Omental fat pad (tissue), 4 donors: ENCODE measurements around the gene ATP6V0D1. TPM values are rescaled to one million over a fixed set of nuclear protein-coding genes. Genes with fewer than 3 reads are reported as not detected.
"Not testable (repeated sequence)": the region's sequence is repeated elsewhere in the genome, so short reads cannot be mapped to it uniquely, and the experiment has no call there.

Source experiments
- ATAC-seq: fragments of 150-250 bp; one replicate; pipeline ENCODE4 v1.9.1; 2016; ENCODE audit warnings: mild to moderate bottlenecking, moderate library complexity; ENCODE audit not compliant: low FRiP score
- DNase-seq: peaks from one replicate; pipeline ENCODE4 v3.0.0-alpha.2; 2019; ENCODE audit warnings: low spot score
- CTCF ChIP-seq, 3 donors: fragments of 450-650 bp; IDR thresholded peaks; one replicate each; pipeline ENCODE4 v1.5.1; 2016 to 2017; ENCODE audit warnings: antibody characterized with exemption in 3 of 3, mild to moderate bottlenecking in 3 of 3, moderate library complexity in 2 of 3
- total RNA-seq, 4 donors: library from RNA; depleted of rRNA; stranded (reverse); fragments of >200 nt; gene quantifications; one replicate each; pipeline ENCODE4 v1.1.0, GENCODE V29; 2016

ATP6V0D1 gene
- total RNA-seq, 4 donors from 2014 or later: 67.8 to 154 (median 124) TPM

DNA sequence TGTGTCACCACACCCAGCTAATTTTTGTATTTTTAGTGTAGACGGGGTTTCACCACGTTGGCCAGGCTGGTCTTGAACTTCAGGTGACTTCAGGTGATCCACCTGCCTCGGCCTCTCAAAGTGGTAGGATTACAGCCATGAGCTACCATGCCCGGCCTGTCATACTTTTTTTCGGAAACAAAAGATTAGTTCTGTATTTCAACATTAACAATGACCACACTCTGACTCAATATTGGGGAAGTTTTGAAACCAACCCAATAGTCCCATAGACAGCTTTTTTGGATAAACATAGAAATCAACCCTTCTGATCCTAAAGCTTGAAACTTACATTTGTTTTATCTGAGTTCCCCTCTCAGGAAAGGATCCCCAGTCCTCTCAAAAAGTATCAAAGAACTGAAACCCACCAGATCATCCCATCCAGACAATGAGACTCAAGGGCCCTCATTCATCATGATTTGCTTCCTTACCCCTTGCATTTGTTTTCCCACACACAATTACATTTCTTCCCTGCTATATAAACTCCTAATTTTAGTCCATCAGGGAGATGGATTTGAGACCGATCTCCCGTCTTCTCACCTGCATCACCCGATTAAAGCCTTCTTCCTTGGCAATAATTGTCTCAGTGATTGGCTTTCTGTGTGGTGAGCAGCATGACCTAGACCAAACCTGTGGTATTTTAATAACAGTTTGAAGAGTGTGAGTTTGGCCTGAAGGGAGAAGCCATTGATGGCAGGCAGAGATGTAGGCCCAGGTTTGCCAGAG lies 9.6 kb upstream of the ATP6V0D1 start:
- no peak for TF ChIP-seq CTCF (IDR thresholded peaks at IDR 0.05)
- DNase-seq (no peak), ATAC-seq (no peak)

- DNase-seq: no peak
- no peak for TF ChIP-seq CTCF (IDR thresholded peaks at IDR 0.05)
- ATAC-seq: no peak
Observed at GRCh38 chr16:67489401-67490083, 8.6 kb upstream of the ATP6V0D1 start.

- ATAC-seq, DNase-seq: not testable (repeated sequence)
Observed at GRCh38 chr16:67487561-67487960, 6.6 kb upstream of the ATP6V0D1 start.

DNA sequence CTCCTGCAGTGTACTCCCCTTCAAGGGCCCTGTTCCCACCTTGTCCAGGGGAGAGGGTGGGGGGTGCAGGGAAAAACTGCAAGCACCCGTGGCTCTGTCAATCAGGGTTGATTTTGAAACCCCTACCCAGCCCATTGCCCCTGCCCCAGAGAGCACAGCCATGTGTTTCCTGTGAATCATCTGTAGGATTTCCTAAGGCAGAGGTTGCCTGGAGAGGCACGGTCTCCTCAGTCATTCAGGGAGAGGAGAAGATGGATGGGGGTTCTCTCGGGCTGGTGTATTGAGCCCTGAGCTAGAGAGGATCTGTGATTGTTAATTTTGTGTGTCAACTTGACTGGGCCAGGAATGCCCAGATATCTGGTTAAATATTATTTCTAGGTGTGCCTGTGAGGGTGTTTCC lies 5.8 kb upstream of the ATP6V0D1 start:
- ATAC-seq: no peak

GRCh38 chr16:67483731-67484525 lies 3.0 kb upstream of the ATP6V0D1 start:
- DNase-seq (no peak), ATAC-seq (no peak)
- no peak for TF ChIP-seq CTCF (IDR thresholded peaks at IDR 0.05)

More for the DNA sequence above, 5.8 kb upstream of the ATP6V0D1 start:
- TF ChIP-seq CTCF (IDR thresholded peaks at IDR 0.05): no peak
- no peak for DNase-seq

- no peak for DNase-seq
- ATAC-seq: no peak
- TF ChIP-seq CTCF (IDR thresholded peaks at IDR 0.05): no peak
Observed at GRCh38 chr16:67483150-67483549, 2.2 kb upstream of the ATP6V0D1 start, which contains the start of gene AGRP. AGRP (minus strand) TSS chr16:67483547; CDS start chr16:67483398, 149 bp downstream.

GRCh38 chr16:67482233-67482924 lies 1.4 kb upstream of the ATP6V0D1 start:
- DNase-seq (no peak), ATAC-seq (no peak)
- no peak for TF ChIP-seq CTCF (IDR thresholded peaks at IDR 0.05)
